Heart left ventricle (tissue), 13 donors: ENCODE results near the gene PROK2.

ENCODE experiments used
- POLR2A ChIP-seq, 2 donors: fragments of 450-650 bp; IDR thresholded peaks; one replicate each; pipeline ENCODE4 v1.6.1; 2017; ENCODE audit warnings: antibody characterized with exemption in 2 of 2, mild to moderate bottlenecking in 2 of 2, moderate library complexity in 2 of 2
- TF ChIP-seq, protein P1 (sequence below), 12 donors: fragments of 200-600 bp; sonication (generic) in 4 of 12; IDR thresholded peaks; one replicate each; pipeline versions ENCODE4 v1.5.0 to v1.8.0; 2018 to 2022; ENCODE audit warnings: antibody characterized with exemption in 12 of 12, mild to moderate bottlenecking in 5 of 12
- donor health status: ischemic (EF 13 %, LVEDD 7.1; RV severe dilation, severe dysfunction).
- donor health status: DM: no; HTN: yes; CAD: no.
- donor health status: DM: no; HTN: no; CAD: no.
- donor health status: ischemic (EF 25% LVEDD 6.9; RV normal size, moderate dysfunction).
- donor health status: ischemic (EF 25% LVEDD 5.7; RV mildly dilated, moderate dysfunction).
- donor health status: ischemic (EF 35%, LVEDD 5.7; RV mildly dilated, moderate dysfunction).
- donor health status: nonischemic (EF 11% LVEDD 7.7; RV severe dilation, severe dysfunction).
- donor health status: DM: yes; HTN: yes; CAD: no.
- donor health status: PGD.
- donor health status: ischemic (EF 29% LVEDD 5.4; RV normal size, mild dysfunction).
- donor health status: nonischemic (EF 23%, LVEDD 6.1; RV moderate dilation, normal function).

DNA sequence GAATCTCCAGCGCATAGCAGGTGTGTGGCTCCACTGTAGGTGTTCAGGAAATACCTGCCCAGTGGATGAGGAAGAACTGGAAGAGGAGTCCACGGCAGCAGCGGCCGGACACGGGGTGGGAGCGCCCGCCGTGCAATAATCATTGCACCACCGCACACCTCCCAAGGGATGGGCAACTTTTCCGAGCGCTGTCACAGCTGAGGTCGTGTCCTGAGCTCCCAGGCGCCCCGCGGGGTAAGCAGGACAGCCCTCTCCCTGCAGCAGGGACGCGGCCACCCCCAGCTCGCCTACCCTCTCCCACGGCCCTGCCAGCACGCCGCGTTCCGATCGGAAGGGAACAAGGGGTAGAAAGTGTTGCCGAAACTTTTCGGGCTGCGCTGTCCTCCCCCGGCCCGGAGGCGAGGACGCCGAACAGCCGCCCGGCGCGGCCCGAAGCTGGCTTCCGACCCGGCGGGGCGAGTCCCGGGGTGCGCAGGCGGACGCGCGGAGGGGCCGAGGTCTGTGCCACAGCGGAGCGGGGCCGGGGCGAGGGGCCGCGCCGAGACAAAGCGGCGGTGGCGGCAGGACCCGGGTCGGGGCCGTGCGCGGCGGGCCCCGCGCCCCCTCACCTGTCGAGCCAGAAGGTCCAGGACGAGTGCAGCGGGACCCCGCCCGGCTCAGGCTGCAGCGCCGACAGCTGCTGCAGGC, 60.2 kb downstream of the PROK2 start:
- peak in 1 of 2 donors; percentile 27 for TF ChIP-seq POLR2A (IDR thresholded peaks at IDR 0.05)
- TF ChIP-seq, protein P1, sequence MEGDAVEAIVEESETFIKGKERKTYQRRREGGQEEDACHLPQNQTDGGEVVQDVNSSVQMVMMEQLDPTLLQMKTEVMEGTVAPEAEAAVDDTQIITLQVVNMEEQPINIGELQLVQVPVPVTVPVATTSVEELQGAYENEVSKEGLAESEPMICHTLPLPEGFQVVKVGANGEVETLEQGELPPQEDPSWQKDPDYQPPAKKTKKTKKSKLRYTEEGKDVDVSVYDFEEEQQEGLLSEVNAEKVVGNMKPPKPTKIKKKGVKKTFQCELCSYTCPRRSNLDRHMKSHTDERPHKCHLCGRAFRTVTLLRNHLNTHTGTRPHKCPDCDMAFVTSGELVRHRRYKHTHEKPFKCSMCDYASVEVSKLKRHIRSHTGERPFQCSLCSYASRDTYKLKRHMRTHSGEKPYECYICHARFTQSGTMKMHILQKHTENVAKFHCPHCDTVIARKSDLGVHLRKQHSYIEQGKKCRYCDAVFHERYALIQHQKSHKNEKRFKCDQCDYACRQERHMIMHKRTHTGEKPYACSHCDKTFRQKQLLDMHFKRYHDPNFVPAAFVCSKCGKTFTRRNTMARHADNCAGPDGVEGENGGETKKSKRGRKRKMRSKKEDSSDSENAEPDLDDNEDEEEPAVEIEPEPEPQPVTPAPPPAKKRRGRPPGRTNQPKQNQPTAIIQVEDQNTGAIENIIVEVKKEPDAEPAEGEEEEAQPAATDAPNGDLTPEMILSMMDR (IDR thresholded peaks at IDR 0.05): no peak
